HEK293T (cell line): ENCODE results near the gene ZBTB34.
"Not testable (repeated sequence)": the region's sequence is repeated elsewhere in the genome, so short reads cannot be mapped to it uniquely, and the experiment has no call there.

Experiments used
- CTCF ChIA-PET: fragments of 350-600 bp; formaldehyde crosslinking; extraction: SDS; loops from one replicate; lab custom pipeline; 2021; ENCODE audit warnings: antibody characterized with exemption, inconsistent platforms; lab: Yijun Ruan, JAX
- POLR2A ChIA-PET: fragments of 350-600 bp; formaldehyde crosslinking; extraction: SDS; loops from one replicate; lab custom pipeline; 2020; ENCODE audit warnings: antibody characterized with exemption, inconsistent platforms; lab: Yijun Ruan, JAX
- DNase-seq: peaks from one replicate; pipeline ENCODE4 v3.0.0; 2012; ENCODE audit warnings: mixed read lengths; ENCODE audit errors: extremely low spot score
- ARNT ChIP-seq: fragments of 450-650 bp; IDR thresholded peaks from 2 replicates; pipeline ENCODE4 v1.6.1; 2017; ENCODE audit warnings: mild to moderate bottlenecking
- BHLHE40 ChIP-seq: fragments of 450-650 bp; IDR thresholded peaks from 2 replicates; pipeline ENCODE4 v1.6.1; 2016; ENCODE audit warnings: mild to moderate bottlenecking, moderate library complexity, borderline replicate concordance
- CTBP1 ChIP-seq: fragments of 450-650 bp; IDR thresholded peaks from 2 replicates; pipeline ENCODE4 v1.6.1; 2016; ENCODE audit warnings: borderline replicate concordance
- ELF4 ChIP-seq: fragments of 450-650 bp; IDR thresholded peaks from 2 replicates; pipeline ENCODE4 v1.6.1; 2017; ENCODE audit warnings: antibody characterized with exemption
- FOXA1 ChIP-seq: fragments of 450-650 bp; IDR thresholded peaks from 2 replicates; pipeline ENCODE4 v1.6.1; 2016; ENCODE audit warnings: mild to moderate bottlenecking
- FOXK2 ChIP-seq: fragments of 450-650 bp; IDR thresholded peaks from 2 replicates; pipeline ENCODE4 v1.6.1; 2016; ENCODE audit warnings: mild to moderate bottlenecking
- FOXM1 ChIP-seq: fragments of 450-650 bp; IDR thresholded peaks from 2 replicates; pipeline ENCODE4 v1.6.1; 2017; ENCODE audit warnings: mild to moderate bottlenecking, borderline replicate concordance
- HDGF ChIP-seq: fragments of 450-650 bp; IDR thresholded peaks from 2 replicates; pipeline ENCODE4 v1.6.1; 2017; ENCODE audit warnings: antibody characterized with exemption, borderline replicate concordance
- L3MBTL2 ChIP-seq: fragments of 450-650 bp; conservative IDR thresholded peaks from 2 replicates; pipeline ENCODE4 v1.6.1; 2016; ENCODE audit warnings: mild to moderate bottlenecking
- LEF1 ChIP-seq: fragments of 450-650 bp; IDR thresholded peaks from 2 replicates; pipeline ENCODE4 v1.6.1; 2017; ENCODE audit warnings: mild to moderate bottlenecking, borderline replicate concordance
- NFRKB ChIP-seq: fragments of 450-650 bp; IDR thresholded peaks from 2 replicates; pipeline ENCODE4 v1.6.1; 2016; ENCODE audit warnings: mild to moderate bottlenecking, moderate library complexity
- SP1 ChIP-seq: fragments of 450-650 bp; IDR thresholded peaks from 2 replicates; pipeline ENCODE4 v1.6.1; 2017
- SUZ12 ChIP-seq: fragments of 450-650 bp; IDR thresholded peaks from 2 replicates; pipeline ENCODE4 v1.6.1; 2016; ENCODE audit warnings: mild to moderate bottlenecking
- TARDBP ChIP-seq: fragments of 450-650 bp; IDR thresholded peaks from 2 replicates; pipeline ENCODE4 v1.6.1; 2016
- ZNF384 ChIP-seq: fragments of 450-650 bp; IDR thresholded peaks from 2 replicates; pipeline ENCODE4 v1.6.1; 2016
- TF ChIP-seq, protein P1 (sequence below): fragments of 450-650 bp; IDR thresholded peaks from 2 replicates; pipeline ENCODE4 v1.6.1; 2016

ZBTB34 gene

GRCh38 chr9:126860077-126860756, at the start of gene ZBTB34:
TSS of gene ZBTB34 (plus strand) at chr9:126860639. CDS start at chr9:126879400, 18,761 bp downstream.
- ChIA-PET POLR2A (interaction anchor here (1.3 kb wide), 1 partner anchor 55 kb away, joined by 4 read pairs; the partner anchor contains the start of gene ZBTB43), CTCF (interaction anchor here (0.7 kb wide), 1 partner anchor 101 kb away, joined by 3 read pairs; no protein-coding TSS in a partner anchor)
- peak; percentile 82 for DNase-seq
- TF ChIP-seq FOXM1, result peak; percentile 41; the same call in 1 of the 2 replicates
- peak; percentile 49; the same call in 1 of the 2 replicates for TF ChIP-seq ELF4
- TF ChIP-seq, protein P1, sequence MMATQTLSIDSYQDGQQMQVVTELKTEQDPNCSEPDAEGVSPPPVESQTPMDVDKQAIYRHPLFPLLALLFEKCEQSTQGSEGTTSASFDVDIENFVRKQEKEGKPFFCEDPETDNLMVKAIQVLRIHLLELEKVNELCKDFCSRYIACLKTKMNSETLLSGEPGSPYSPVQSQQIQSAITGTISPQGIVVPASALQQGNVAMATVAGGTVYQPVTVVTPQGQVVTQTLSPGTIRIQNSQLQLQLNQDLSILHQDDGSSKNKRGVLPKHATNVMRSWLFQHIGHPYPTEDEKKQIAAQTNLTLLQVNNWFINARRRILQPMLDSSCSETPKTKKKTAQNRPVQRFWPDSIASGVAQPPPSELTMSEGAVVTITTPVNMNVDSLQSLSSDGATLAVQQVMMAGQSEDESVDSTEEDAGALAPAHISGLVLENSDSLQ, result no peak

GRCh38 chr9:126813072-126813471, 47.4 kb upstream of the ZBTB34 start:
- ChIA-PET CTCF (no interaction called here), POLR2A (no interaction called here)
- TF ChIP-seq NFRKB (no peak), HDGF (no peak), ZNF384 (no peak), L3MBTL2 (no peak), TARDBP (no peak), ELF4 (no peak), CTBP1 (no peak), FOXA1 (no peak), ARNT (no peak), FOXK2 (no peak), SUZ12 (no peak), BHLHE40 (no peak)
- TF ChIP-seq, protein P1, result no peak
- DNase-seq, result no peak

GRCh38 chr9:126814091-126814490, 46.3 kb upstream of the ZBTB34 start:
- ChIA-PET CTCF (no interaction called here), POLR2A (no interaction called here)
- DNase-seq, result no peak
- TF ChIP-seq BHLHE40 (no peak), LEF1 (no peak), ELF4 (no peak), FOXA1 (no peak), SUZ12 (no peak), HDGF (no peak), L3MBTL2 (no peak), FOXM1 (no peak)

GRCh38 chr9:126817615-126818014, 42.8 kb upstream of the ZBTB34 start:
- DNase-seq, POLR2A ChIA-PET: not testable (repeated sequence)

GRCh38 chr9:126818482-126818881, 42.0 kb upstream of the ZBTB34 start:
- no peak for DNase-seq
- POLR2A ChIA-PET, result no interaction called here
- TF ChIP-seq FOXA1, result no peak
- no peak for TF ChIP-seq ELF4
- TF ChIP-seq BHLHE40, result no peak
- TF ChIP-seq HDGF, result no peak
- TF ChIP-seq, protein P1, result peak; percentile 50; the same call in 1 of the 2 replicates
- TF ChIP-seq ARNT, result no peak
- CTCF ChIA-PET, result no interaction called here

More at GRCh38 chr9:126817615-126818014, 42.8 kb upstream of the ZBTB34 start:
- CTCF ChIA-PET, result not testable (repeated sequence)

DNA sequence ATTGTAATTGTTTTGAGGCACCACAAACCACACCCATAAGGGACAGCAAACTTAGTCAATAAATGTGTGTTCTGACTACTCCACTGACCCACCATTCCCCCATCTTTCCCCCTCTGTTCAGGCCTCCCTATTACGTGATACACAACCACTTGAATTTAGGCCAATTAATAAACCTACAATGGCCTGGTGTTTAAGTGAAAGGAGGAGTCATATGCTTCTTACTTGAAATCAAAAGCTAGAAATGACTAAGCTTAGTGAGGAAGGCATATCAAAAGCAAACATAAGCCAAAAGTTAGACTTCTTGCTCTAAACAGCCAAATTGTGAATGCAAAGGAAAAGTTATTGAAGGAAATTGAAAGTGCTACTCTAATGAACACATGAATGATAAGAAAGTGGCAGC, 41.0 kb upstream of the ZBTB34 start:
- ChIA-PET CTCF (no interaction called here), POLR2A (interaction anchor here (1.2 kb wide), 1 partner anchor 15 kb away, joined by 5 read pairs; the partner anchor contains the start of gene ZBTB43)
- no peak for DNase-seq
- no peak for TF ChIP-seq SUZ12
- no peak for TF ChIP-seq ZNF384
- TF ChIP-seq ARNT, result no peak
- TF ChIP-seq FOXM1, result no peak
- no peak for TF ChIP-seq NFRKB
- no peak for TF ChIP-seq FOXA1
- TF ChIP-seq BHLHE40, result no peak
- no peak for TF ChIP-seq L3MBTL2

GRCh38 chr9:126822278-126822677, 38.2 kb upstream of the ZBTB34 start:
- TF ChIP-seq FOXM1 (no peak), NFRKB (no peak), TARDBP (no peak), ZNF384 (no peak), HDGF (no peak), ARNT (no peak), FOXK2 (no peak), BHLHE40 (no peak), LEF1 (no peak), ELF4 (no peak), SUZ12 (no peak), CTBP1 (no peak), SP1 (no peak), FOXA1 (no peak), L3MBTL2 (no peak)
- TF ChIP-seq, protein P1, result no peak
- DNase-seq, result no peak
- POLR2A ChIA-PET, result no interaction called here
- CTCF ChIA-PET, result no interaction called here
